Ascending aorta (tissue), 2 donors: ENCODE results near the gene ITGB1. TPM values are rescaled to one million over a fixed set of nuclear protein-coding genes. Genes with fewer than 3 reads are reported as not detected.
A peak's percentile ranks its signal among the peaks of the same experiment; 100 is the strongest.
"Not testable (repeated sequence)": the region's sequence is repeated elsewhere in the genome, so short reads cannot be mapped to it uniquely, and the experiment has no call there.

Experiments
- DNase-seq, 2 donors: peaks; one replicate each; pipeline ENCODE4 v3.0.0-alpha.2; 2019; ENCODE audit warnings: low spot score in 2 of 2
- H3K27ac ChIP-seq, 2 donors: fragments of 200-600 bp; sonication (generic); one replicate each; pipeline ENCODE4 v1.5.1; 2016 to 2017; ENCODE audit warnings: mild to moderate bottlenecking in 1 of 2
- H3K27me3 ChIP-seq: fragments of 200-600 bp; sonication (generic); one replicate; pipeline ENCODE4 v1.5.1; 2017
- H3K36me3 ChIP-seq, 2 donors: fragments of 200-600 bp; sonication (generic); one replicate each; pipeline ENCODE4 v1.5.1; 2016
- H3K4me1 ChIP-seq, 2 donors: fragments of 200-600 bp; sonication (generic); one replicate each; pipeline ENCODE4 v1.5.1; 2016 to 2017; ENCODE audit warnings: mild to moderate bottlenecking in 1 of 2
- H3K4me3 ChIP-seq, 2 donors: fragments of 200-600 bp; sonication (generic); one replicate each; pipeline ENCODE4 v1.5.1; 2016 to 2017; ENCODE audit warnings: mild to moderate bottlenecking in 1 of 2
- H3K9me3 ChIP-seq, 2 donors: fragments of 200-600 bp; sonication (generic); one replicate each; pipeline ENCODE4 v1.5.1; 2016
- CTCF ChIP-seq, 3 experiments: fragments of 200-600 bp in 2 of 3; fragments of 450-650 bp in 1 of 3; sonication (generic) in 2 of 3; IDR thresholded peaks; one replicate each; pipeline ENCODE4 v1.5.1; 2016 to 2019; ENCODE audit warnings: antibody characterized with exemption in 3 of 3, mild to moderate bottlenecking in 1 of 3, moderate library complexity in 1 of 3
- intact Hi-C: fragments of 100-400 bp; cut with DNase I; formaldehyde crosslinking; loops from one replicate; pipeline ENCODE4 v1.15.1; 2023
- total RNA-seq: library from RNA; depleted of rRNA; stranded (reverse); fragments of >200 nt; gene quantifications from one replicate; pipeline ENCODE4 v1.1.0, GENCODE V29; 2016

Gene ITGB1
- total RNA-seq = 569 TPM

GRCh38 chr10:32958085-32959005 is at the start of gene ITGB1:
Gene ITGB1, minus strand, starts transcription at chr10:32958230. Its CDS starts 22,672 bp downstream, at chr10:32935558.
- Histone ChIP-seq H3K36me3 (no peaks in the 10 kb centered on the region), H3K27me3 (no peaks in the 10 kb centered on the region), H3K4me3 (peak within 1 kb of the TSS; percentile 72 to 90), H3K9me3 (no peaks in the 10 kb centered on the region), H3K4me1 (peaks cover 4 to 36% of the 10 kb centered on the region in 2 donors), H3K27ac (peak within 1 kb of the TSS; percentile 97 to 99)
- peak; percentile 84 to 98 for DNase-seq
- TF ChIP-seq CTCF (IDR thresholded peaks at IDR 0.05) = no peak
- intact Hi-C loops = loop anchor here (1.0 kb wide), 1 partner anchor 47 kb away; no protein-coding TSS in a partner anchor

- TF ChIP-seq CTCF (IDR thresholded peaks at IDR 0.05) = no peak
- intact Hi-C loops = loop anchor here (5.0 to 10.0 kb wide), 2 partner anchors 64 to 562 kb away; partner anchors contain the start of gene CCDC7
Measured at GRCh38 chr10:33006342-33006887, 48.4 kb upstream of the ITGB1 start.

GRCh38 chr10:33005322-33006301 is 47.6 kb upstream of the ITGB1 start:
- DNase-seq = peak; percentile 56 to 95
- peak overlapping the region; percentile 89 to 91 for H3K27ac ChIP-seq
- intact Hi-C loops = loop anchor here (1.0 to 10.0 kb wide), 5 partner anchors 24 to 561 kb away; partner anchors contain the start of genes CCDC7 and ITGB1
- no peaks in the 10 kb centered on the region for H3K36me3 ChIP-seq
- peak overlapping the region; percentile 48 to 65 for H3K4me3 ChIP-seq
- H3K27me3 ChIP-seq = no peaks in the 10 kb centered on the region
- H3K4me1 ChIP-seq = peaks cover 3 to 10% of the 10 kb centered on the region in 2 donors
- H3K9me3 ChIP-seq = no peaks in the 10 kb centered on the region
- no peak for TF ChIP-seq CTCF (IDR thresholded peaks at IDR 0.05)

More at GRCh38 chr10:33006342-33006887, 48.4 kb upstream of the ITGB1 start:
- Histone ChIP-seq H3K4me3 (peak overlapping the region in 1 of 2 donors; percentile 65), H3K4me1 (peaks cover 3 to 10% of the 10 kb centered on the region in 2 donors), H3K27me3 (no peaks in the 10 kb centered on the region), H3K36me3 (no peaks in the 10 kb centered on the region), H3K9me3 (no peaks in the 10 kb centered on the region), H3K27ac (peak overlapping the region; percentile 89 to 91)
- peak in 1 of 2 donors; percentile 74 for DNase-seq

- intact Hi-C loops = loop anchor here (10.0 kb wide), 1 partner anchor 557 kb away; the partner anchor contains the start of gene CCDC7
- Histone ChIP-seq H3K9me3 (peaks cover 0 to 8% of the 10 kb centered on the region in 2 donors), H3K27me3 (no peaks in the 10 kb centered on the region), H3K27ac (no peak overlapping the region), H3K4me3 (no peak overlapping the region), H3K36me3 (no peaks in the 10 kb centered on the region), H3K4me1 (peaks cover 3 to 10% of the 10 kb centered on the region in 2 donors)
- DNase-seq = no peak
- TF ChIP-seq CTCF (IDR thresholded peaks at IDR 0.05) = no peak
Measured at GRCh38 chr10:33001908-33002492, 44.0 kb upstream of the ITGB1 start.

GRCh38 chr10:32998060-32998581 is 40.1 kb upstream of the ITGB1 start:
- intact Hi-C loops, H3K27ac ChIP-seq, H3K4me3 ChIP-seq, H3K4me1 ChIP-seq, H3K36me3 ChIP-seq, DNase-seq, H3K9me3 ChIP-seq, H3K27me3 ChIP-seq: not testable (repeated sequence)
